T-cell (primary cell): ENCODE results near the gene INPP5A. TPM values are rescaled to one million over a fixed set of nuclear protein-coding genes. Genes with fewer than 3 reads are reported as not detected.

Experiments
- ATAC-seq, 4 experiments: fragments of 200-7000 bp in 3 of 4; fragments of 150-1000 bp in 1 of 4; cut with Tn5 transposase; replicated peaks in 1 of 4; 1 replicate in 3 of 4; 2 replicates in 1 of 4; pipeline ENCODE4 v1.10.0; 2021; ENCODE audit warnings: moderate library complexity in 3 of 4, mild to moderate bottlenecking in 2 of 4, moderate number of reproducible peaks in 1 of 4
- CTCF ChIA-PET, 2 donors: fragments of 300-600 bp; sonication (Branson Sonifier 250); formaldehyde crosslinking; loops; one replicate each; lab custom pipeline; 2022; ENCODE audit warnings: antibody characterized with exemption in 2 of 2; lab: Charles Lee
- POLR2A ChIA-PET, 2 donors: fragments of 300-600 bp; sonication (Branson Sonifier 250); formaldehyde crosslinking; loops; one replicate each; lab custom pipeline; 2022; ENCODE audit warnings: antibody characterized with exemption in 2 of 2; lab: Charles Lee
- DNase-seq, 35 experiments: peaks; one replicate each; pipeline versions ENCODE4 v3.0.0 to v3.0.0-alpha.2; 2013 to 2023
- H3K27ac ChIP-seq: one replicate; pipeline ENCODE4 v1.5.1; 2013; ENCODE audit warnings: low read length
- H3K27me3 ChIP-seq, 2 experiments: replicated peaks in 1 of 2; 1 replicate in 1 of 2; 2 replicates in 1 of 2; pipeline versions ENCODE4 v1.6.1 to v1.7.0; 2013; ENCODE audit warnings: low read length in 1 of 2, mixed read lengths in 1 of 2; ENCODE audit not compliant: control insufficient read depth in 2 of 2, insufficient read depth in 2 of 2; ENCODE audit errors: extremely low read depth in 1 of 2
- H3K36me3 ChIP-seq, 2 donors: 1 replicate in 1 of 2; 2 replicates in 1 of 2; pipeline versions ENCODE4 v1.6.1 to v1.7.0; 2013; ENCODE audit warnings: low read length in 1 of 2; ENCODE audit not compliant: control insufficient read depth in 2 of 2, insufficient read depth in 1 of 2; ENCODE audit errors: extremely low read depth in 1 of 2
- H3K4me1 ChIP-seq, 2 experiments: 1 replicate in 1 of 2; 2 replicates in 1 of 2; pipeline versions ENCODE4 v1.6.1 to v1.7.0; 2013; ENCODE audit warnings: low read length in 2 of 2, mixed read lengths in 1 of 2; ENCODE audit not compliant: insufficient read depth in 2 of 2, control insufficient read depth in 1 of 2; ENCODE audit errors: extremely low read depth in 1 of 2
- H3K4me3 ChIP-seq, 2 donors: 1 replicate in 1 of 2; 2 replicates in 1 of 2; pipeline versions ENCODE4 v1.5.1 to v1.7.0; 2013; ENCODE audit warnings: mild to moderate bottlenecking in 2 of 2, low read length in 1 of 2, moderate library complexity in 1 of 2; ENCODE audit not compliant: control insufficient read depth in 1 of 2; ENCODE audit errors: extremely low read depth in 1 of 2
- H3K9me3 ChIP-seq: 2 replicates; pipeline ENCODE4 v1.7.0; 2013
- H3K27ac Mint-ChIP-seq, 2 donors: one replicate each; pipeline ENCODE4 v1.8.0; 2020 to 2021; ENCODE audit warnings: mild to moderate bottlenecking in 2 of 2, mixed read lengths in 2 of 2
- H3K27me3 Mint-ChIP-seq, 2 donors: one replicate each; pipeline ENCODE4 v1.8.0; 2021 to 2022; ENCODE audit warnings: mixed read lengths in 2 of 2
- H3K36me3 Mint-ChIP-seq: one replicate; pipeline ENCODE4 v1.8.0; 2021; ENCODE audit warnings: mixed read lengths
- H3K4me1 Mint-ChIP-seq, 3 donors: one replicate each; pipeline ENCODE4 v1.8.0; 2020 to 2022; ENCODE audit warnings: mixed read lengths in 3 of 3, mild to moderate bottlenecking in 1 of 3
- H3K4me3 Mint-ChIP-seq, 3 donors: one replicate each; pipeline ENCODE4 v1.8.0; 2020 to 2022; ENCODE audit warnings: mild to moderate bottlenecking in 3 of 3, mixed read lengths in 3 of 3, moderate library complexity in 3 of 3
- H3K9me3 Mint-ChIP-seq, 3 donors: one replicate each; pipeline ENCODE4 v1.8.0; 2020 to 2022; ENCODE audit warnings: mixed read lengths in 3 of 3
- WGBS: methylation state at CpG from one replicate; pipeline ENCODE4 v1.1.5; 2013; ENCODE audit warnings: missing lambda C conversion rate; ENCODE audit not compliant: insufficient coverage; 5-methylcytosine and 5-hydroxymethylcytosine counted together
- total RNA-seq, 35 experiments: library from RNA in 6 of 35; stranded (reverse) in 6 of 35; fragments of 120-200 nt in 1 of 35; gene quantifications; one replicate each; pipeline versions ENCODE4 v1.2.1 to v1.2.4 and lab custom pipeline; 2013 to 2026

INPP5A gene
- total RNA-seq, 5 donors from 2014 or later (not counting 1 experiment from before 2014, with no cell fraction given): 20.9 to 23.1 (median 22.9) TPM

DNA sequence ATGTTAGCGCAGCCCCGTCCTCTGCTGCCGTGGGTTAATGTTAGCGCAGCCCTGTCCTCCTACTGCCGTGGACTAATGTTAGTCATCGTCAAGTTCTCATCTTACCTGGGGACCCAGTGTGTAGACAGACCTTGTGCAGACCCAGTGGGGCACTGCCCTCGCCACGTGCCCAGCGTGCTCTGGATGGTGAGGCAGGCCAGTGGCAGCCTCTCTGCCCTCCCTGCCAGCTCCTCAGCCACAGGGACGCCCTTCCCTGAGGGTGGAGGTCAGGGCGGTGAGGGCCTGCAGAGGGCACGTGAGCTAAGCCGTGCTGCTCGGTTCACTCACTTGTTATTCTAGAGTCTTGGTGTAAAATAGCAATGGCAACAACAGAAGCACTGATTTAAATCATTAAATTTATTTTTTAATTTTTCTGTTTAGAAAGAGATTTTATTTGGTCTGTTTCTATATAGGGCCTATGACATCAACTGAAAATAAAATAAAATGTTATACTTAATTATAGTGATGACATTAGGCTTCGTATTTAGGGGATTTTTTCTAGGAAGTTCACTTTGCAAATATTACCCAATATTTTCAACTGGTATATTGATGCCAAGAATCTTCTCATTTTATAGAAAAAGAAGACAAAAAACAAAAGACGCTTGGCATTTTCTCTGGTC is 199.9 kb downstream of the INPP5A start:
- Histone ChIP-seq H3K9me3 (no peaks in the 10 kb centered on the region), H3K27ac (no peak overlapping the region), H3K4me1 (no peaks in the 10 kb centered on the region), H3K27me3 (no peaks in the 10 kb centered on the region), H3K4me3 (no peak overlapping the region), H3K36me3 (peaks cover 3 to 4% of the 10 kb centered on the region in 2 donors)
- ChIA-PET POLR2A (no interaction called here), CTCF (no interaction called here)
- no peak overlapping the region for H3K4me3 Mint-ChIP-seq
- no peaks in the 10 kb centered on the region for H3K36me3 Mint-ChIP-seq
- DNase-seq (no peak), ATAC-seq (no peak)
- H3K27ac Mint-ChIP-seq: no peak overlapping the region
- 89% methylated on average over 9 of the region's 16 CpGs for WGBS
- no peaks in the 10 kb centered on the region for H3K27me3 Mint-ChIP-seq
- no peaks in the 10 kb centered on the region for H3K4me1 Mint-ChIP-seq
- H3K9me3 Mint-ChIP-seq: no peaks in the 10 kb centered on the region

- Mint-ChIP-seq H3K36me3 (no peaks in the 10 kb centered on the region), H3K27ac (no peak overlapping the region), H3K4me3 (no peak overlapping the region), H3K9me3 (no peaks in the 10 kb centered on the region), H3K27me3 (no peaks in the 10 kb centered on the region), H3K4me1 (no peaks in the 10 kb centered on the region)
- Histone ChIP-seq H3K27me3 (no peaks in the 10 kb centered on the region), H3K9me3 (no peaks in the 10 kb centered on the region), H3K36me3 (peaks cover 3 to 4% of the 10 kb centered on the region in 2 donors), H3K4me1 (no peaks in the 10 kb centered on the region), H3K4me3 (no peak overlapping the region), H3K27ac (no peak overlapping the region)
- ChIA-PET POLR2A (no interaction called here), CTCF (no interaction called here)
- ATAC-seq (no peak), DNase-seq (no peak)
- 98% methylated on average over 15 of the region's 25 CpGs for WGBS
Measured at GRCh38 chr10:132738454-132739224, 201.1 kb downstream of the INPP5A start.

GRCh38 chr10:132739225-132739613 is 201.6 kb downstream of the INPP5A start:
- no peak overlapping the region for H3K4me3 Mint-ChIP-seq
- POLR2A ChIA-PET: no interaction called here

DNA sequence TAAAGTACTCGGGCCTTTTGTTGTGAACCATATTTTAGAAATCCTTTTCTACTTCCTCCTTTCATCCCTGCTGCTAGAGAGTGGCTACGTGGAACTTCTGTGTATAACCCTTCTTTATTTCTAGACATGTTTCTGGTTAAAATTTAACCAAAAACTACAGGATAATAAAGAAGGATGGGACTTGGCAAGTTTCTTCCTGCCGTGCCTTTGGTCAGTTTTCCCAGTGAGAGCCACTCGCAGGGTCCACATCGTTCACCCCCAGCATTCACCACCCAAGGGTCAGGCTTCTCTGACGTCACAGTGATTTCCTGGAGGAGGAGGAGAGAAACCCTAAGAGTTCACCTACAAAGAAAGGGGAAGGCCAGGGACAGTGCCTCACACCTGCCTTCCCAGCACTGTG is 203.0 kb downstream of the INPP5A start:
- Mint-ChIP-seq H3K27ac (no peak overlapping the region), H3K9me3 (no peaks in the 10 kb centered on the region), H3K4me1 (no peaks in the 10 kb centered on the region), H3K27me3 (no peaks in the 10 kb centered on the region), H3K4me3 (no peak overlapping the region), H3K36me3 (peaks cover 3% of the 10 kb centered on the region)
- no peak for DNase-seq
- POLR2A ChIA-PET: no interaction called here
- Histone ChIP-seq H3K4me3 (no peak overlapping the region), H3K27ac (no peak overlapping the region), H3K36me3 (peaks cover 3 to 4% of the 10 kb centered on the region in 2 donors), H3K27me3 (no peaks in the 10 kb centered on the region), H3K9me3 (no peaks in the 10 kb centered on the region), H3K4me1 (no peaks in the 10 kb centered on the region)
- ATAC-seq: no peak
- CTCF ChIA-PET: no interaction called here
- WGBS: no CpG with 5 or more reads among the region's 6 CpGs

More at GRCh38 chr10:132739225-132739613, 201.6 kb downstream of the INPP5A start:
- Histone ChIP-seq H3K4me3 (no peak overlapping the region), H3K9me3 (no peaks in the 10 kb centered on the region), H3K27me3 (no peaks in the 10 kb centered on the region), H3K27ac (no peak overlapping the region), H3K4me1 (no peaks in the 10 kb centered on the region), H3K36me3 (peaks cover 3 to 4% of the 10 kb centered on the region in 2 donors)
- no peak for ATAC-seq
- Mint-ChIP-seq H3K36me3 (no peaks in the 10 kb centered on the region), H3K27ac (no peak overlapping the region), H3K9me3 (no peaks in the 10 kb centered on the region), H3K4me1 (no peaks in the 10 kb centered on the region), H3K27me3 (no peaks in the 10 kb centered on the region)
- CTCF ChIA-PET: no interaction called here
- WGBS: 96% methylated on average over 9 of the region's 14 CpGs
- DNase-seq: no peak

DNA sequence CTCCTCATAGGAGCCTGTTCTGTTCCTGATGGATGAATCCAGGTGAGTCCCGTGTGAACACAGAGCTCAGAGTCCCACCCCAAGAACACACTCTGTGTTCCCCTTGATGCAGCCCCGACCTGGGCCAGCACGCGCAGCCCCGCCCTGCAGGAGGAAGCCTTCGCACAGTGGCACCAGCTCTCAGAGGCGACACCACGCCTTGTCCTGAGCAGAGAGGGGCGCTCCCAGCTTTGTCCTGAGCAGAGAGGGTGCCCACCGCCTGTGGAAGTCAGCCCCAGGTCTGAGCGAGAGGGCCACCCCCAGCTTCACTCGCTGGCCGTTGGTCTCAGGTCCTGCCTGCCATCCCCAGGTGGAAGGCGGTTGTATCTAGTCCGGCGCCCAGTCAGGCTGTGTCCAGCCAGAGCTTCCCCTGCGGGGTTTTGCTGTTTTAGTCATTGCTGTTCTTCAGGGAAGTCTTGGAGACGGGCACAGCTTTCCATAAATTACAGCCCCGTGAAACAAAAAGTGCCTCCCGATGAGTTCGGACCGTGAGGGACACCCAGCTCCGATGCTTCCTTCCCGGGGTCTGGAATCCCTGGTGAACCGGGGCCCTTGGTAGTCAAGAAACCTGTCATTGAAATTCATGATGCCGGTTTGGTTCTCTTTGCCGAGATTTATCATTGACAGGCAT is 204.7 kb downstream of the INPP5A start:
- Mint-ChIP-seq H3K4me3 (no peak overlapping the region), H3K27me3 (no peaks in the 10 kb centered on the region), H3K36me3 (peaks cover 3% of the 10 kb centered on the region), H3K9me3 (no peaks in the 10 kb centered on the region), H3K27ac (no peak overlapping the region), H3K4me1 (no peaks in the 10 kb centered on the region)
- ATAC-seq: no peak
- no peak overlapping the region for H3K27ac ChIP-seq
- ChIA-PET CTCF (no interaction called here), POLR2A (no interaction called here)
- no peak for DNase-seq
- no peaks in the 10 kb centered on the region for H3K4me1 ChIP-seq
- H3K9me3 ChIP-seq: no peaks in the 10 kb centered on the region
- H3K4me3 ChIP-seq: no peak overlapping the region
- H3K36me3 ChIP-seq: peaks cover 3 to 4% of the 10 kb centered on the region in 2 donors
- no peaks in the 10 kb centered on the region for H3K27me3 ChIP-seq
- WGBS: 92% methylated on average over 27 of the region's 27 CpGs

- ATAC-seq (no peak), DNase-seq (no peak)
- H3K36me3 ChIP-seq: peaks cover 3 to 4% of the 10 kb centered on the region in 2 donors
- no peaks in the 10 kb centered on the region for H3K27me3 ChIP-seq
- no peaks in the 10 kb centered on the region for H3K9me3 ChIP-seq
- Mint-ChIP-seq H3K36me3 (peaks cover 3% of the 10 kb centered on the region), H3K27ac (no peak overlapping the region), H3K4me3 (no peak overlapping the region), H3K9me3 (no peaks in the 10 kb centered on the region), H3K4me1 (no peaks in the 10 kb centered on the region), H3K27me3 (no peaks in the 10 kb centered on the region)
- CTCF ChIA-PET: no interaction called here
- no peak overlapping the region for H3K4me3 ChIP-seq
- 96% methylated on average over 10 of the region's 12 CpGs for WGBS
- POLR2A ChIA-PET: no interaction called here
- no peak overlapping the region for H3K27ac ChIP-seq
- H3K4me1 ChIP-seq: no peaks in the 10 kb centered on the region
Measured at GRCh38 chr10:132742837-132743194, 205.2 kb downstream of the INPP5A start.
